DOHH2 (cell line): ENCODE results near the gene ELAVL2.

ENCODE experiments used
- H3F3A ChIP-seq: fragments of 200-600 bp; sonication (generic), shearing (Covaris generic); 2 replicates; pipeline ENCODE4 v1.6.0; 2016; ENCODE audit warnings: antibody characterized with exemption, mild to moderate bottlenecking; ENCODE audit not compliant: control insufficient read depth, insufficient read depth
- H3K27ac ChIP-seq: fragments of 200-600 bp; sonication (generic); 2 replicates; pipeline ENCODE4 v1.5.1; 2014; ENCODE audit warnings: low read depth, mild to moderate bottlenecking, low read length, moderate library complexity
- H3K27me3 ChIP-seq: fragments of 200-600 bp; sonication (generic); 2 replicates; pipeline ENCODE4 v1.6.1; 2014; ENCODE audit warnings: mild to moderate bottlenecking, low read length, mixed read lengths; ENCODE audit not compliant: control insufficient read depth
- H3K36me3 ChIP-seq: fragments of 200-600 bp; sonication (generic); 2 replicates; pipeline ENCODE4 v1.6.1; 2014; ENCODE audit warnings: mild to moderate bottlenecking, low read length, moderate library complexity, mixed read lengths; ENCODE audit not compliant: control insufficient read depth
- H3K4me1 ChIP-seq: fragments of 200-600 bp; sonication (generic); 2 replicates; pipeline ENCODE4 v1.6.1; 2014; ENCODE audit warnings: mild to moderate bottlenecking, low read length, mixed read lengths; ENCODE audit not compliant: control insufficient read depth
- H3K4me2 ChIP-seq: fragments of 200-600 bp; sonication (generic); 2 replicates; pipeline ENCODE4 v1.6.0; 2014; ENCODE audit warnings: mild to moderate bottlenecking, low read length, moderate library complexity
- H3K4me3 ChIP-seq: fragments of 200-600 bp; sonication (generic); 2 replicates; pipeline ENCODE4 v1.5.1; 2014; ENCODE audit warnings: mild to moderate bottlenecking, low read length, mixed read lengths
- H3K79me2 ChIP-seq: fragments of 200-600 bp; sonication (generic); 2 replicates; pipeline ENCODE4 v1.6.1; 2014; ENCODE audit warnings: mild to moderate bottlenecking, low read length, mixed read lengths; ENCODE audit not compliant: control insufficient read depth
- H3K9me2 ChIP-seq: fragments of 200-600 bp; sonication (generic); replicated peaks from 2 replicates; pipeline ENCODE4 v1.6.1; 2014; ENCODE audit warnings: mild to moderate bottlenecking, low read length, mixed read lengths; ENCODE audit not compliant: control insufficient read depth
- H3K9me3 ChIP-seq: fragments of 200-600 bp; sonication (generic); 2 replicates; pipeline ENCODE4 v1.6.1; 2014; ENCODE audit warnings: antibody characterized with exemption, low read length, mixed read lengths; ENCODE audit not compliant: control insufficient read depth, insufficient read depth
- H4K20me1 ChIP-seq: fragments of 200-600 bp; sonication (generic); 2 replicates; pipeline ENCODE4 v1.6.0; 2014; ENCODE audit warnings: low read depth, mild to moderate bottlenecking, antibody characterized with exemption, low read length, moderate library complexity; ENCODE audit not compliant: control insufficient read depth, insufficient read depth
- EZH2phosphoT487 ChIP-seq: fragments of 200-600 bp; sonication (generic); IDR thresholded peaks from 2 replicates; pipeline ENCODE4 v1.6.1; 2017; ENCODE audit warnings: borderline replicate concordance, mild to moderate bottlenecking, antibody characterized with exemption, low read length, moderate library complexity, mixed read lengths
- TF ChIP-seq, protein P1 (sequence below): fragments of 200-600 bp; sonication (generic); IDR thresholded peaks from one replicate; pipeline ENCODE4 v1.5.1; 2014; ENCODE audit warnings: antibody characterized with exemption, mild to moderate bottlenecking, low read depth, low read length; ENCODE audit not compliant: poor library complexity, severe bottlenecking

The ELAVL2 gene

DNA sequence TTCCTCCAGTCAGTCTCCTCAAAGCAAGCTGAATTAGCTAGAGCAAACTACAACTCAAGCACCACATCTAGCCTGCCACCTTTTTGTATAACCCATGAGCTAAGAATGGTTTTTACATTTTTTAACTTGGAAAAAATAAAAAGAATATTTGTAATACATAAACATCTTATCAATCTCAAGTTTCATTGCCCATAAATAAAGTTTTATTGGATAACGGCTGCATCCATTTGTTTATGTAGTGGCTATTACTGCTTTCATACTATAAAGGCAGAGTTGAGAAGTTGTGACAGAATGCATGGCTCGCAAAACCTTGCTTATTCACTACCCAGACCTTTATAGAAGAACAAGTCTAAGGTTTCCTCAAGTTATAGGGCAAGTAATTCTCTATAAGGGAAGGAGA, 95.7 kb downstream of the ELAVL2 start:
- H3F3A ChIP-seq, result no peaks in the 10 kb centered on the region
- H3K36me3 ChIP-seq, result no peaks in the 10 kb centered on the region
- no peak overlapping the region for H3K4me2 ChIP-seq
- H3K9me2 ChIP-seq, result no peaks in the 10 kb centered on the region
- no peak overlapping the region for H3K27ac ChIP-seq
- H3K79me2 ChIP-seq, result no peaks in the 10 kb centered on the region
- H4K20me1 ChIP-seq, result no peaks in the 10 kb centered on the region
- H3K4me3 ChIP-seq, result no peak overlapping the region
- TF ChIP-seq, protein P1, sequence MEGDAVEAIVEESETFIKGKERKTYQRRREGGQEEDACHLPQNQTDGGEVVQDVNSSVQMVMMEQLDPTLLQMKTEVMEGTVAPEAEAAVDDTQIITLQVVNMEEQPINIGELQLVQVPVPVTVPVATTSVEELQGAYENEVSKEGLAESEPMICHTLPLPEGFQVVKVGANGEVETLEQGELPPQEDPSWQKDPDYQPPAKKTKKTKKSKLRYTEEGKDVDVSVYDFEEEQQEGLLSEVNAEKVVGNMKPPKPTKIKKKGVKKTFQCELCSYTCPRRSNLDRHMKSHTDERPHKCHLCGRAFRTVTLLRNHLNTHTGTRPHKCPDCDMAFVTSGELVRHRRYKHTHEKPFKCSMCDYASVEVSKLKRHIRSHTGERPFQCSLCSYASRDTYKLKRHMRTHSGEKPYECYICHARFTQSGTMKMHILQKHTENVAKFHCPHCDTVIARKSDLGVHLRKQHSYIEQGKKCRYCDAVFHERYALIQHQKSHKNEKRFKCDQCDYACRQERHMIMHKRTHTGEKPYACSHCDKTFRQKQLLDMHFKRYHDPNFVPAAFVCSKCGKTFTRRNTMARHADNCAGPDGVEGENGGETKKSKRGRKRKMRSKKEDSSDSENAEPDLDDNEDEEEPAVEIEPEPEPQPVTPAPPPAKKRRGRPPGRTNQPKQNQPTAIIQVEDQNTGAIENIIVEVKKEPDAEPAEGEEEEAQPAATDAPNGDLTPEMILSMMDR, result no peak
- no peak for TF ChIP-seq EZH2phosphoT487
- H3K9me3 ChIP-seq, result no peaks in the 10 kb centered on the region
- no peaks in the 10 kb centered on the region for H3K27me3 ChIP-seq
- H3K4me1 ChIP-seq, result no peaks in the 10 kb centered on the region

DNA sequence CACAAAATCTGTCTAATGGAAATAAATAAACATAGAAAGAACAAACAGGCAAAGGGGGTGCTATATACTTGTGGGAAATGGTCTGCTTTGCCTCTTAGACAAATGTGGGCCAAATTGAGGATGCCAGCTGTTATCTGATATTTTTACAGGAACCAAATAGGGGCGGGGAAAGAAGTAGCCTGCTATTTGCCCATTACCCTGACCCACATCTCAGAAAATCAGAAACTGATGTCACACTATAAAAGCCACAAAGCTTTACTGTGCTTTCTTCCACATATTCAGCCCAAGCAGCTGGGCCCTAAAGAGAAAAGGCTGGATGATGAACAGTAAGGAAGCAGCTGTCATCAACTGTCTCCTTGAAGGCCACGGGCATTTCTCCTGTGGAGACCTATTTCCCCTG, 97.3 kb downstream of the ELAVL2 start:
- H3F3A ChIP-seq, result no peaks in the 10 kb centered on the region
- H3K36me3 ChIP-seq, result no peaks in the 10 kb centered on the region
- H3K4me1 ChIP-seq, result no peaks in the 10 kb centered on the region
- no peaks in the 10 kb centered on the region for H3K79me2 ChIP-seq
- H3K9me2 ChIP-seq, result no peaks in the 10 kb centered on the region
- no peaks in the 10 kb centered on the region for H3K27me3 ChIP-seq
- no peak overlapping the region for H3K4me3 ChIP-seq
- H3K27ac ChIP-seq, result no peak overlapping the region
- TF ChIP-seq EZH2phosphoT487, result no peak
- TF ChIP-seq, protein P1, result no peak
- H3K9me3 ChIP-seq, result no peaks in the 10 kb centered on the region
- no peaks in the 10 kb centered on the region for H4K20me1 ChIP-seq
- H3K4me2 ChIP-seq, result no peak overlapping the region

DNA sequence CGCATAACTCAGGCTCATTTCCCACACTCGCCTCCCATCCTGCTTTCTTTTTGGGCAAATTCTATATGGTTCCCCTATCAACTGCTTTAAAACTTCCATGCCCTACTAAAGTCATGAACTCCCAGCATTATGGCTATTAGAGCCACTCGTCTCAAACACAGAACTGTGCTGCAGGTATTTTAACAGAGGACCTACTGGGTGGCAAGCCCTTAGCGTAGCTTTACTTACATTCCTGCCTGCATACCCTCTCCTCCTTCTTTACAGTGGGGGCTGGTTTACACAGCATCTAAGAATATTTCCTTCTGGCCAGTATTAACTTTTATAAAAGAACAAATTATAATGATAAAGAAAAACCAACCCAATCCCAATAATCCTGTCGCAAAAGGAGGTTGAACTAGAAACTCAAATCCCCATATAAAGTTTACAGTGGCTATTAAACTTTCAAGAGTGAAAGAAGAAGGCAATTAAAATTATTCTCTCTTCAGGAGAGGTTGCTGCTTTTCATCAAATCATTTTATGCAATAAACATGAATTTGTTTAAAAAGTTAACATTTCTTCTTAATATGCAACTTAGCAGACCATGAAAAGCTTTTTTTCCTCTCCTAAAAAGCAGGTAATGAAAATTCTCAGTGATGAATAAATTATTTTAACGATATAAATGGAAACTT, 100.6 kb downstream of the ELAVL2 start:
- H3K27ac ChIP-seq, result no peak overlapping the region
- H3K36me3 ChIP-seq, result no peaks in the 10 kb centered on the region
- no peaks in the 10 kb centered on the region for H3K9me2 ChIP-seq
- no peaks in the 10 kb centered on the region for H3K27me3 ChIP-seq
- no peaks in the 10 kb centered on the region for H3K9me3 ChIP-seq
- no peaks in the 10 kb centered on the region for H3K79me2 ChIP-seq
- TF ChIP-seq EZH2phosphoT487, result no peak
- TF ChIP-seq, protein P1, result no peak
- no peak overlapping the region for H3K4me2 ChIP-seq
- H3K4me3 ChIP-seq, result no peak overlapping the region
- no peaks in the 10 kb centered on the region for H3K4me1 ChIP-seq
- H3F3A ChIP-seq, result no peaks in the 10 kb centered on the region
- no peaks in the 10 kb centered on the region for H4K20me1 ChIP-seq
